Body of pancreas (tissue), 4 donors: ENCODE results near the gene TENT4B. TPM values are rescaled to one million over a fixed set of nuclear protein-coding genes. Genes with fewer than 3 reads are reported as not detected.

Experiments
- ATAC-seq: fragments of 150-250 bp; one replicate; pipeline ENCODE4 v1.9.1; 2016
- DNase-seq, 4 donors: peaks; one replicate each; pipeline ENCODE4 v3.0.0-alpha.2; 2019
- H3K27ac ChIP-seq, 4 donors: fragments of 200-600 bp; sonication (generic); 1 replicate in 3 of 4; 2 replicates in 1 of 4; pipeline versions ENCODE4 v1.5.1 to v1.6.1; 2016 to 2019; ENCODE audit warnings: mild to moderate bottlenecking in 1 of 4, mixed read lengths in 1 of 4, moderate library complexity in 1 of 4
- H3K27me3 ChIP-seq, 2 donors: fragments of 200-600 bp; sonication (generic); one replicate each; pipeline ENCODE4 v1.6.0; 2016; ENCODE audit warnings: mild to moderate bottlenecking in 1 of 2
- H3K36me3 ChIP-seq, 2 donors: fragments of 200-600 bp; sonication (generic); replicated peaks in 1 of 2; 2 replicates each; pipeline ENCODE4 v1.5.1; 2016; ENCODE audit warnings: low read depth in 2 of 2; ENCODE audit not compliant: insufficient read depth in 1 of 2
- H3K4me1 ChIP-seq: fragments of 200-600 bp; sonication (generic); one replicate; pipeline ENCODE4 v1.6.0; 2016
- H3K4me3 ChIP-seq, 2 donors: fragments of 200-600 bp; sonication (generic); 1 replicate in 1 of 2; 2 replicates in 1 of 2; pipeline ENCODE4 v1.5.1; 2016 to 2019
- H3K9me3 ChIP-seq, 3 donors: fragments of 200-600 bp; sonication (generic); 1 replicate in 2 of 3; 2 replicates in 1 of 3; pipeline ENCODE4 v1.5.1; 2016
- CTCF ChIP-seq, 7 experiments: fragments of 450-650 bp in 4 of 7; fragments of 200-600 bp in 3 of 7; sonication (generic) in 3 of 7; IDR thresholded peaks; one replicate each; pipeline ENCODE4 v1.5.1; 2016 to 2019; ENCODE audit warnings: antibody characterized with exemption in 7 of 7
- POLR2A ChIP-seq, 3 donors: fragments of 450-650 bp; IDR thresholded peaks; one replicate each; pipeline ENCODE4 v1.6.1; 2016; ENCODE audit warnings: antibody characterized with exemption in 3 of 3, mild to moderate bottlenecking in 2 of 3
- WGBS, 2 donors: methylation state at CpG; one replicate each; pipeline ENCODE4 v1.1.5; 2017; 5-methylcytosine and 5-hydroxymethylcytosine counted together
- intact Hi-C: fragments of 100-400 bp; cut with DNase I; formaldehyde crosslinking; loops from one replicate; pipeline ENCODE4 v1.15.1; 2023
- total RNA-seq, 2 donors: library from RNA; depleted of rRNA; stranded (reverse); fragments of >200 nt; gene quantifications; one replicate each; pipeline ENCODE4 v1.1.0, GENCODE V29; 2016

Gene TENT4B
- total RNA-seq, 2 donors from 2014 or later: 2.0 to 7.0 TPM

- TF ChIP-seq POLR2A (IDR thresholded peaks at IDR 0.05) (no peak), CTCF (IDR thresholded peaks at IDR 0.05) (no peak)
- no peaks in the 10 kb centered on the region for H3K36me3 ChIP-seq
- DNase-seq: no peak
These were observed 101.0 kb downstream of the TENT4B start for GRCh38 chr16:50254072-50254471.

GRCh38 chr16:50255538-50255937 is 102.4 kb downstream of the TENT4B start:
- H3K36me3 ChIP-seq: no peaks in the 10 kb centered on the region
- TF ChIP-seq POLR2A (IDR thresholded peaks at IDR 0.05): no peak
- TF ChIP-seq CTCF (IDR thresholded peaks at IDR 0.05): no peak
- H3K4me1 ChIP-seq: no peaks in the 10 kb centered on the region
- WGBS, 2 donors: 86 to 90% methylated on average over 2 of the region's 2 CpGs
- intact Hi-C loops: no loop called here
- ATAC-seq (no peak), DNase-seq (no peak)
- H3K4me3 ChIP-seq: no peak overlapping the region
- H3K27ac ChIP-seq: no peak overlapping the region
- no peaks in the 10 kb centered on the region for H3K9me3 ChIP-seq
- no peaks in the 10 kb centered on the region for H3K27me3 ChIP-seq

More at GRCh38 chr16:50254072-50254471, 101.0 kb downstream of the TENT4B start:
- 75 to 76% methylated on average over 7 of the region's 7 CpGs for WGBS, 2 donors
- Histone ChIP-seq H3K27ac (no peak overlapping the region), H3K4me1 (no peaks in the 10 kb centered on the region), H3K4me3 (no peak overlapping the region), H3K9me3 (no peaks in the 10 kb centered on the region), H3K27me3 (no peaks in the 10 kb centered on the region)
- intact Hi-C loops: no loop called here
- ATAC-seq: no peak

- no peak for DNase-seq
- Histone ChIP-seq H3K9me3 (no peaks in the 10 kb centered on the region), H3K27ac (no peak overlapping the region), H3K27me3 (no peaks in the 10 kb centered on the region), H3K36me3 (no peaks in the 10 kb centered on the region), H3K4me3 (no peak overlapping the region), H3K4me1 (no peaks in the 10 kb centered on the region)
- intact Hi-C loops: no loop called here
- TF ChIP-seq CTCF (IDR thresholded peaks at IDR 0.05) (no peak), POLR2A (IDR thresholded peaks at IDR 0.05) (no peak)
- ATAC-seq: no peak
- WGBS, 2 donors: 76 to 92% methylated on average over 1 of the region's 1 CpG
These were observed 103.5 kb downstream of the TENT4B start for GRCh38 chr16:50256604-50257003.

- WGBS, 2 donors: 86% methylated on average over 9 of the region's 9 CpGs
- intact Hi-C loops: no loop called here
- no peaks in the 10 kb centered on the region for H3K9me3 ChIP-seq
- no peak for ATAC-seq
- H3K27me3 ChIP-seq: no peaks in the 10 kb centered on the region
- H3K4me1 ChIP-seq: no peaks in the 10 kb centered on the region
- TF ChIP-seq POLR2A (IDR thresholded peaks at IDR 0.05): no peak
- no peak for TF ChIP-seq CTCF (IDR thresholded peaks at IDR 0.05)
- H3K27ac ChIP-seq: no peak overlapping the region
- H3K4me3 ChIP-seq: no peak overlapping the region
- no peaks in the 10 kb centered on the region for H3K36me3 ChIP-seq
- DNase-seq: no peak
These were observed 104.8 kb downstream of the TENT4B start for GRCh38 chr16:50257876-50258275.

GRCh38 chr16:50259334-50260205 is 106.5 kb downstream of the TENT4B start:
- no peaks in the 10 kb centered on the region for H3K9me3 ChIP-seq
- no peaks in the 10 kb centered on the region for H3K4me1 ChIP-seq
- TF ChIP-seq POLR2A (IDR thresholded peaks at IDR 0.05): no peak
- no peak for TF ChIP-seq CTCF (IDR thresholded peaks at IDR 0.05)
- ATAC-seq: no peak
- intact Hi-C loops: no loop called here
- no peaks in the 10 kb centered on the region for H3K27me3 ChIP-seq
- no peaks in the 10 kb centered on the region for H3K36me3 ChIP-seq
- WGBS, 2 donors: 59 to 69% methylated on average over 17 to 23 of the region's 23 CpGs
- no peak overlapping the region for H3K27ac ChIP-seq
- no peak overlapping the region for H3K4me3 ChIP-seq
- peak in 2 of 4 donors; percentile 24 to 46 for DNase-seq
